HepG2 (cell line): ENCODE results near the gene INSIG2. TPM values are rescaled to one million over a fixed set of nuclear protein-coding genes. Genes with fewer than 3 reads are reported as not detected.
A peak's percentile ranks its signal among the peaks of the same experiment; 100 is the strongest.

Source experiments
- CREB1 ChIP-seq, 2 experiments: fragments of 450-650 bp in 1 of 2; IDR thresholded peaks; 2 replicates each; pipeline ENCODE4 v1.6.1; 2016 to 2017; ENCODE audit warnings: control low read depth in 1 of 2, mild to moderate bottlenecking in 1 of 2, missing compliant biosample characterization in 1 of 2, missing genetic modification characterization in 1 of 2
- ELF3 ChIP-seq: IDR thresholded peaks from 2 replicates; pipeline ENCODE4 v1.6.1; 2016; ENCODE audit warnings: missing genetic modification reagents, missing compliant biosample characterization
- FOXJ3 ChIP-seq: sonication (generic); formaldehyde crosslinking; IDR thresholded peaks from 2 replicates; pipeline ENCODE4 v1.4.0; 2020; ENCODE audit warnings: missing genetic modification reagents, mild to moderate bottlenecking, borderline replicate concordance
- GATAD2A ChIP-seq: IDR thresholded peaks from 2 replicates; pipeline ENCODE4 v1.6.1; 2016
- ISL2 ChIP-seq: sonication (generic); formaldehyde crosslinking; IDR thresholded peaks from 2 replicates; pipeline ENCODE4 v1.5.0; 2020; ENCODE audit warnings: missing genetic modification reagents
- PAX8 ChIP-seq: sonication (generic); formaldehyde crosslinking; IDR thresholded peaks from 2 replicates; pipeline ENCODE4 v1.8.0; 2022; ENCODE audit warnings: mild to moderate bottlenecking, missing genetic modification reagents, borderline replicate concordance
- SALL1 ChIP-seq: sonication (generic); formaldehyde crosslinking; IDR thresholded peaks from 2 replicates; pipeline ENCODE4 v1.8.0; 2022; ENCODE audit warnings: mild to moderate bottlenecking, missing genetic modification reagents
- SMARCC2 ChIP-seq: fragments of 450-650 bp; IDR thresholded peaks from 2 replicates; pipeline ENCODE4 v1.6.1; 2017; ENCODE audit warnings: antibody characterized with exemption, mild to moderate bottlenecking
- SOX13 ChIP-seq, 3 experiments: fragments of 450-650 bp in 1 of 3; sonication (generic) in 1 of 3; formaldehyde crosslinking in 1 of 3; IDR thresholded peaks in 2 of 3; conservative IDR thresholded peaks in 1 of 3; 2 replicates each; pipeline versions ENCODE4 v1.5.0 to v1.6.1; 2016 to 2020; ENCODE audit warnings: antibody characterized with exemption in 1 of 3, mild to moderate bottlenecking in 1 of 3, missing compliant biosample characterization in 1 of 3, missing genetic modification reagents in 1 of 3, moderate library complexity in 1 of 3
- TBX3 ChIP-seq: fragments of 450-650 bp; IDR thresholded peaks from 2 replicates; pipeline ENCODE4 v1.6.1; 2017; ENCODE audit warnings: antibody characterized with exemption, mild to moderate bottlenecking, inconsistent platforms, borderline replicate concordance
- TCF12 ChIP-seq, 2 experiments: fragments of 450-650 bp in 1 of 2; sonication (generic) in 1 of 2; formaldehyde crosslinking in 1 of 2; IDR thresholded peaks; 2 replicates each; pipeline versions ENCODE4 v1.6.1 to v1.8.0; 2017 to 2022; ENCODE audit warnings: antibody characterized with exemption in 1 of 2, mild to moderate bottlenecking in 1 of 2, missing genetic modification reagents in 1 of 2, moderate library complexity in 1 of 2
- TCF7L2 ChIP-seq: IDR thresholded peaks from 2 replicates; pipeline ENCODE4 v1.6.1; 2011; ENCODE audit warnings: mild to moderate bottlenecking, low read depth, low read length, moderate library complexity
- ZNF143 ChIP-seq: sonication (generic); formaldehyde crosslinking; IDR thresholded peaks from 2 replicates; pipeline ENCODE4 v1.4.0; 2020; ENCODE audit warnings: missing genetic modification reagents
- ZNF207 ChIP-seq: fragments of 450-650 bp; IDR thresholded peaks from 2 replicates; pipeline ENCODE4 v1.6.1; 2016; ENCODE audit warnings: antibody characterized with exemption, borderline replicate concordance
- ZNF232 ChIP-seq: sonication (generic); formaldehyde crosslinking; IDR thresholded peaks from 2 replicates; pipeline ENCODE4 v1.4.0; 2020; ENCODE audit warnings: missing genetic modification reagents, borderline replicate concordance
- ZNF282 ChIP-seq: fragments of 450-650 bp; IDR thresholded peaks from 2 replicates; pipeline ENCODE4 v1.6.1; 2018; ENCODE audit not compliant: partially characterized antibody
- ZNF652 ChIP-seq: IDR thresholded peaks from 2 replicates; pipeline ENCODE4 v1.6.1; 2016; ENCODE audit warnings: low read depth, borderline replicate concordance
- ZNF724P ChIP-seq: sonication (generic); formaldehyde crosslinking; IDR thresholded peaks from 2 replicates; pipeline ENCODE4 v1.8.0; 2022; ENCODE audit warnings: missing genetic modification reagents, borderline replicate concordance
- polyA plus RNA-seq, 8 experiments: library from polyadenylated mRNA; depleted of rRNA in 3 of 8; stranded (reverse) in 7 of 8; unstranded in 1 of 8; fragments of >200 nt; fragmentation: Illumina TruSeq in 4 of 8; extraction: Trizol in 4 of 8; gene quantifications; 2 replicates each; pipeline versions ENCODE4 v1.2.1 to v1.2.3, GENCODE V29; 2011 to 2016; ENCODE audit warnings: low read depth in 4 of 8, missing spikeins in 1 of 8, mixed read lengths in 1 of 8; ENCODE audit not compliant: insufficient read depth in 1 of 8
- total RNA-seq, 5 experiments: library from RNA; depleted of rRNA; stranded (reverse); fragments of >200 nt; fragmentation: Illumina TruSeq; extraction: Trizol; gene quantifications; 2 replicates each; pipeline ENCODE4 v1.2.3, GENCODE V29; 2016; ENCODE audit warnings: low read depth in 1 of 5
- TF ChIP-seq, protein P1 (sequence below): sonication (generic); formaldehyde crosslinking; IDR thresholded peaks from 2 replicates; pipeline ENCODE4 v1.4.0; 2020; ENCODE audit warnings: missing genetic modification reagents, low read depth, mild to moderate bottlenecking, borderline replicate concordance
- TF ChIP-seq, protein P2 (sequence below), 2 experiments: sonication (generic) in 1 of 2; formaldehyde crosslinking in 1 of 2; IDR thresholded peaks; 2 replicates each; pipeline versions ENCODE4 v1.5.1 to v1.6.1; 2011 to 2020; ENCODE audit warnings: borderline replicate concordance in 1 of 2, low read depth in 1 of 2, low read length in 1 of 2, mild to moderate bottlenecking in 1 of 2, missing genetic modification reagents in 1 of 2, moderate library complexity in 1 of 2
- TF ChIP-seq, protein P3 (sequence below): sonication (generic); formaldehyde crosslinking; IDR thresholded peaks from 2 replicates; pipeline ENCODE4 v1.4.0; 2020; ENCODE audit warnings: mild to moderate bottlenecking, low read depth, missing genetic modification reagents
- TF ChIP-seq, protein P4 (sequence below): sonication (generic); formaldehyde crosslinking; IDR thresholded peaks from 2 replicates; pipeline ENCODE4 v1.5.0; 2020; ENCODE audit warnings: missing genetic modification reagents

Gene INSIG2
- total and polyA plus RNA-seq, 2 of the 13 experiments (the other 11 are each of a cell fraction or from before 2014, with no cell fraction given): 73.5 to 481 TPM

DNA sequence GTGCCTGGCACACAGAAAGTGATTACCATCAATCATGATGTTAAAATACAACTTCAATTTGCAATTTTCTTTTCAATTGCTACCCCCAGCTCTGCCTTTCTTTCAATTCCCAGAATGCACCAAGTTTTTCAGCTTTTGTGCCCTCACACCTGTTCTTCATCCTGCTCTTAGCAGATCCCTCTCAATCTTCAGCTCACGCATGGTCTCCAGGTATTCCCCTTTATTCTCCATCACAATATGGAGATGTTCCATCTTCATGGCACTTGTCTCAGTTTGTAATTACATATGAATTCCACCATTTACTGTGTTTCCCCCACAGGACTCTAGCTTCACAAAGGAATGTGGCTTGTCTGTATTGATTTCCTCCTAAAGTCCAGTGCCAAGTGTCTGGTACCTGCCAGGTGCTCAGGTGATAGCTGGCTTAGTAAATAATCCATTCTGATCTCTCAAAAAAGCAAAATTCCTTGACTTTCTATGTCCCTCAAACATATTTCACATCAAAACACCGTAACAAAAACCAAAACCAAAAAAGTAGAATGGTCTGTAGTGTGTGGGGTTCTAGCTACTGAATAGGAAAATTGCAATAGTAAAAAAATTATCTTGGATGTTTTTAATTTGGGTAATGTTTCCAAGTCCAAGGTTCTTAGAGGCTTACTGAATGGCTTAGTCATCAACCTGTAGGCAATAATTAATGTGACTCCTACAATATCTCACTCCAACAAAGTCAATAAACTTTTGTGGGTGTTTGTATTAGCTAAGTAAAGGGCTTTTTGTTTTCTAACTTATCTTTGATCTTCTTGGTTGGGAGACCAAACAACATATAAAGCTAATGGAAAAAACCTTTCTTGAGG, 2.9 kb upstream of the INSIG2 start (continued):
- TF ChIP-seq PAX8 (CRISPR knock-in tag) (no peak), CREB1 (IDR thresholded peaks at IDR 0.05) (no peak), CREB1 (CRISPR knock-in tag; IDR thresholded peaks at IDR 0.05) (peak; percentile 49), TCF12 (IDR thresholded peaks at IDR 0.05) (no peak), TCF12 (CRISPR knock-in tag; IDR thresholded peaks at IDR 0.05) (peak; percentile 61; the same call in 1 of the 2 replicates), TCF7L2 (peak; percentile 65), GATAD2A (CRISPR knock-in tag) (peak; percentile 83), ISL2 (CRISPR knock-in tag) (peak; percentile 96), SALL1 (CRISPR knock-in tag) (peak; percentile 41; the same call in 1 of the 2 replicates), FOXJ3 (CRISPR knock-in tag) (0 out of 2 replicates have a peak, but pooled peaks have one; percentile 42), SOX13 (IDR thresholded peaks at IDR 0.05) (peak; percentile 58), SOX13 (CRISPR knock-in tag; conservative IDR thresholded peaks at IDR 0.05 in 1 of 2, IDR thresholded peaks at IDR 0.05 in 1 of 2) (peak in 1 of 2 experiments; percentile 75; a peak in 2 of 4 replicates), ELF3 (CRISPR knock-in tag) (no peak; the same call in 1 of the 2 replicates), ZNF724P (no peak), ZNF143 (CRISPR knock-in tag) (peak; percentile 45; the same call in 1 of the 2 replicates), SMARCC2 (no peak), ZNF652 (CRISPR knock-in tag) (no peak), ZNF232 (CRISPR knock-in tag) (0 out of 2 replicates have a peak, but pooled peaks have one; percentile 55), TBX3 (peak; percentile 86; the same call in 1 of the 2 replicates), ZNF282 (no peak), ZNF207 (no peak)
- TF ChIP-seq, protein P1, sequence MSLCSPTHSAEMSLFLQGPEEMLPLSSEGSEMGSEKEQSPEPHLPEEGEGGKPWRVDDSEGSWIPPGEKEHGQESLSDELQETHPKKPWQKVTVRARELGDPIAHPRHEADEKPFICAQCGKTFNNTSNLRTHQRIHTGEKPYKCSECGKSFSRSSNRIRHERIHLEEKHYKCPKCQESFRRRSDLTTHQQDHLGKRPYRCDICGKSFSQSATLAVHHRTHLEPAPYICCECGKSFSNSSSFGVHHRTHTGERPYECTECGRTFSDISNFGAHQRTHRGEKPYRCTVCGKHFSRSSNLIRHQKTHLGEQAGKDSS (CRISPR knock-in tag): no peak; the same call in 1 of the 2 replicates
- TF ChIP-seq, protein P2, sequence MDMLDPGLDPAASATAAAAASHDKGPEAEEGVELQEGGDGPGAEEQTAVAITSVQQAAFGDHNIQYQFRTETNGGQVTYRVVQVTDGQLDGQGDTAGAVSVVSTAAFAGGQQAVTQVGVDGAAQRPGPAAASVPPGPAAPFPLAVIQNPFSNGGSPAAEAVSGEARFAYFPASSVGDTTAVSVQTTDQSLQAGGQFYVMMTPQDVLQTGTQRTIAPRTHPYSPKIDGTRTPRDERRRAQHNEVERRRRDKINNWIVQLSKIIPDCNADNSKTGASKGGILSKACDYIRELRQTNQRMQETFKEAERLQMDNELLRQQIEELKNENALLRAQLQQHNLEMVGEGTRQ (IDR thresholded peaks at IDR 0.05; ENCODE audit: low read depth, low read length): no peak
- TF ChIP-seq, protein P2 (CRISPR knock-in tag; IDR thresholded peaks at IDR 0.05; ENCODE audit: borderline replicate concordance): no peak
- TF ChIP-seq, protein P3, sequence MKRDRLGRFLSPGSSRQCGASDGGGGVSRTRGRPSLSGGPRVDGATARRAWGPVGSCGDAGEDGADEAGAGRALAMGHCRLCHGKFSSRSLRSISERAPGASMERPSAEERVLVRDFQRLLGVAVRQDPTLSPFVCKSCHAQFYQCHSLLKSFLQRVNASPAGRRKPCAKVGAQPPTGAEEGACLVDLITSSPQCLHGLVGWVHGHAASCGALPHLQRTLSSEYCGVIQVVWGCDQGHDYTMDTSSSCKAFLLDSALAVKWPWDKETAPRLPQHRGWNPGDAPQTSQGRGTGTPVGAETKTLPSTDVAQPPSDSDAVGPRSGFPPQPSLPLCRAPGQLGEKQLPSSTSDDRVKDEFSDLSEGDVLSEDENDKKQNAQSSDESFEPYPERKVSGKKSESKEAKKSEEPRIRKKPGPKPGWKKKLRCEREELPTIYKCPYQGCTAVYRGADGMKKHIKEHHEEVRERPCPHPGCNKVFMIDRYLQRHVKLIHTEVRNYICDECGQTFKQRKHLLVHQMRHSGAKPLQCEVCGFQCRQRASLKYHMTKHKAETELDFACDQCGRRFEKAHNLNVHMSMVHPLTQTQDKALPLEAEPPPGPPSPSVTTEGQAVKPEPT (CRISPR knock-in tag): no peak
- TF ChIP-seq, protein P4, sequence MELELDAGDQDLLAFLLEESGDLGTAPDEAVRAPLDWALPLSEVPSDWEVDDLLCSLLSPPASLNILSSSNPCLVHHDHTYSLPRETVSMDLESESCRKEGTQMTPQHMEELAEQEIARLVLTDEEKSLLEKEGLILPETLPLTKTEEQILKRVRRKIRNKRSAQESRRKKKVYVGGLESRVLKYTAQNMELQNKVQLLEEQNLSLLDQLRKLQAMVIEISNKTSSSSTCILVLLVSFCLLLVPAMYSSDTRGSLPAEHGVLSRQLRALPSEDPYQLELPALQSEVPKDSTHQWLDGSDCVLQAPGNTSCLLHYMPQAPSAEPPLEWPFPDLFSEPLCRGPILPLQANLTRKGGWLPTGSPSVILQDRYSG: peak; percentile 11; the same call in 1 of the 2 replicates
